HepG2 (cell line): ENCODE results near the gene RTP3. TPM values are rescaled to one million over a fixed set of nuclear protein-coding genes. Genes with fewer than 3 reads are reported as not detected.

Experiments used
- ATAC-seq: fragments of 200-7000 bp; cut with Tn5 transposase; 3 replicates; pipeline ENCODE4 v1.9.1; 2020; ENCODE audit warnings: mild to moderate bottlenecking, moderate library complexity
- BruUV-seq: library from RNA; stranded (reverse); fragments of 400-500 nt; replicated peaks from 2 replicates; lab custom pipeline; 2021; lab: Mats Ljungman, UMichigan
- CTCF ChIA-PET: fragments of 300-600 bp; formaldehyde crosslinking; extraction: SDS; loops from one replicate; lab custom pipeline; 2021; ENCODE audit warnings: low total read pairs, inconsistent platforms, low intra/inter-chr PET ratio; lab: Yijun Ruan, JAX
- POLR2A ChIA-PET: fragments of 350-600 bp; sonication (Branson Sonifier 250); formaldehyde crosslinking; loops from one replicate; lab custom pipeline; 2020; ENCODE audit warnings: antibody characterized with exemption, inconsistent platforms; lab: Yijun Ruan, JAX
- DNase-seq: peaks from one replicate; pipeline ENCODE4 v3.0.0-alpha.2; 2015; ENCODE audit warnings: low spot score
- FAIRE-seq: peaks from 3 replicates; lab custom pipeline; 2011; peaks lifted over from hg19 to GRCh38; lab: Jason Lieb, UNC
- H2AFZ ChIP-seq: one replicate; pipeline ENCODE4 v1.6.1; 2011; ENCODE audit warnings: low read length, inconsistent platforms
- H3K27ac ChIP-seq: fragments of 300-600 bp; 3 replicates; pipeline ENCODE4 v1.8.0; 2011; ENCODE audit warnings: mixed run types, mild to moderate bottlenecking, mixed read lengths, low read length, inconsistent platforms; ENCODE audit not compliant: insufficient read depth; ENCODE audit errors: extremely low read length
- H3K27me3 ChIP-seq, 2 experiments: fragments of 200-600 bp in 1 of 2; 2 replicates in 1 of 2; 3 replicates in 1 of 2; pipeline versions ENCODE4 v1.6.0 to v1.8.0; 2011; ENCODE audit warnings: low read length in 2 of 2, mild to moderate bottlenecking in 2 of 2, moderate library complexity in 2 of 2, inconsistent platforms in 1 of 2; ENCODE audit not compliant: insufficient read depth in 2 of 2, control insufficient read depth in 1 of 2
- H3K36me3 ChIP-seq, 2 experiments: fragments of 200-600 bp in 1 of 2; replicated peaks in 1 of 2; 2 replicates in 1 of 2; 3 replicates in 1 of 2; pipeline versions ENCODE4 v1.5.1 to v1.8.0; 2011; ENCODE audit warnings: low read length in 2 of 2, inconsistent platforms in 1 of 2; ENCODE audit not compliant: insufficient read depth in 2 of 2, control insufficient read depth in 1 of 2
- H3K4me1 ChIP-seq: 2 replicates; pipeline ENCODE4 v1.5.1; 2012; ENCODE audit warnings: low read length, inconsistent platforms; ENCODE audit not compliant: insufficient read depth
- H3K4me2 ChIP-seq: 2 replicates; pipeline ENCODE4 v1.6.0; 2011; ENCODE audit warnings: low read depth, low read length, inconsistent platforms
- H3K4me3 ChIP-seq, 3 experiments: fragments of 200-600 bp in 1 of 3; sonication (generic), shearing (Covaris generic) in 1 of 3; replicated peaks in 1 of 3; 2 replicates each; pipeline ENCODE4 v1.5.1; 2011 to 2016; ENCODE audit warnings: low read length in 3 of 3, inconsistent platforms in 2 of 3, low read depth in 2 of 3, mild to moderate bottlenecking in 2 of 3, control low read depth in 1 of 3, mixed read lengths in 1 of 3; ENCODE audit not compliant: insufficient read depth in 1 of 3
- H3K79me2 ChIP-seq: one replicate; pipeline ENCODE4 v1.6.1; 2011; ENCODE audit warnings: low read length, inconsistent platforms; ENCODE audit not compliant: insufficient read depth
- H3K9ac ChIP-seq: 2 replicates; pipeline ENCODE4 v1.6.0; 2011; ENCODE audit warnings: mild to moderate bottlenecking, low read depth, low read length, inconsistent platforms; ENCODE audit not compliant: insufficient read depth
- H3K9me3 ChIP-seq: 2 replicates; pipeline ENCODE4 v1.5.1; 2012; ENCODE audit warnings: mild to moderate bottlenecking, low read length
- H4K20me1 ChIP-seq: 2 replicates; pipeline ENCODE4 v1.6.0; 2011; ENCODE audit warnings: inconsistent platforms, mild to moderate bottlenecking, low read length, moderate library complexity; ENCODE audit not compliant: insufficient read depth
- E2F5 ChIP-seq: sonication (generic); formaldehyde crosslinking; conservative IDR thresholded peaks from 2 replicates; pipeline ENCODE4 v1.4.0; 2020; ENCODE audit warnings: missing genetic modification reagents
- HIC2 ChIP-seq: sonication (generic); formaldehyde crosslinking; IDR thresholded peaks from 2 replicates; pipeline ENCODE4 v1.9.0; 2022; ENCODE audit warnings: low read depth, missing genetic modification reagents
- LCORL ChIP-seq, 2 experiments: fragments of 450-650 bp in 1 of 2; sonication (generic) in 1 of 2; formaldehyde crosslinking in 1 of 2; IDR thresholded peaks; 2 replicates each; pipeline versions ENCODE4 v1.5.0 to v1.6.1; 2017 to 2020; ENCODE audit warnings: antibody characterized with exemption in 1 of 2, missing genetic modification reagents in 1 of 2
- NCOR1 ChIP-seq: fragments of 200-600 bp; sonication (generic); IDR thresholded peaks from 2 replicates; pipeline ENCODE4 v1.7.0; 2017; ENCODE audit warnings: antibody characterized with exemption, low read length, borderline replicate concordance
- RNF2 ChIP-seq: fragments of 450-650 bp; conservative IDR thresholded peaks from 2 replicates; pipeline ENCODE4 v1.6.1; 2016; ENCODE audit warnings: low read depth
- SETDB1 ChIP-seq: sonication (generic); formaldehyde crosslinking; IDR thresholded peaks from 2 replicates; pipeline ENCODE4 v1.5.1; 2020; ENCODE audit warnings: missing genetic modification reagents, mild to moderate bottlenecking, borderline replicate concordance
- SOX5 ChIP-seq: IDR thresholded peaks from 2 replicates; pipeline ENCODE4 v1.6.1; 2016; ENCODE audit warnings: borderline replicate concordance
- SUZ12 ChIP-seq: fragments of 150-350 bp; IDR thresholded peaks from 2 replicates; pipeline ENCODE4 v1.6.1; 2014; ENCODE audit warnings: low read depth, low read length
- TFDP2 ChIP-seq: sonication (generic); formaldehyde crosslinking; IDR thresholded peaks from 2 replicates; pipeline ENCODE4 v1.4.0; 2020; ENCODE audit warnings: missing genetic modification reagents
- THAP8 ChIP-seq: sonication (generic); formaldehyde crosslinking; IDR thresholded peaks from 2 replicates; pipeline ENCODE4 v1.5.1; 2020; ENCODE audit warnings: missing genetic modification reagents, mild to moderate bottlenecking, borderline replicate concordance
- TOPORS ChIP-seq: sonication (generic); formaldehyde crosslinking; IDR thresholded peaks from 2 replicates; pipeline ENCODE4 v1.8.0; 2023; ENCODE audit warnings: mild to moderate bottlenecking, missing genetic modification reagents
- ZBTB44 ChIP-seq: sonication (generic); formaldehyde crosslinking; IDR thresholded peaks from 2 replicates; pipeline ENCODE4 v1.4.0; 2020; ENCODE audit warnings: missing genetic modification reagents
- ZNF234 ChIP-seq: sonication (generic); formaldehyde crosslinking; conservative IDR thresholded peaks from 2 replicates; pipeline ENCODE4 v1.5.1; 2020; ENCODE audit warnings: mild to moderate bottlenecking, missing genetic modification reagents
- ZNF414 ChIP-seq: sonication (generic); formaldehyde crosslinking; IDR thresholded peaks from 2 replicates; pipeline ENCODE4 v1.5.0; 2020; ENCODE audit warnings: missing genetic modification reagents
- ZNF775 ChIP-seq: sonication (generic); formaldehyde crosslinking; IDR thresholded peaks from 2 replicates; pipeline ENCODE4 v1.4.0; 2020; ENCODE audit warnings: missing genetic modification reagents, mild to moderate bottlenecking, moderate library complexity, borderline replicate concordance
- ZSCAN21 ChIP-seq: sonication (generic); formaldehyde crosslinking; IDR thresholded peaks from 2 replicates; pipeline ENCODE4 v1.8.0; 2022; ENCODE audit warnings: mild to moderate bottlenecking, missing genetic modification reagents, moderate library complexity, borderline replicate concordance
- WGBS: methylation state at CpG from one replicate; pipeline ENCODE4 v1.1.6; 2017; ENCODE audit warnings: low lambda C conversion rate; 5-methylcytosine and 5-hydroxymethylcytosine counted together
- in situ Hi-C: cut with HindIII; loops from 2 replicates; pipeline ENCODE4 v1.10.0; 2017; ENCODE audit warnings: low pct_unique_long_range_greater_than_20kb; ENCODE audit not compliant: extremely low pct_ligation_motif_present
- intact Hi-C: fragments of 100-400 bp; cut with micrococcal nuclease; formaldehyde crosslinking; loops from one replicate; pipeline ENCODE4 v1.10.0; 2022; ENCODE audit not compliant: unreplicated experiment
- polyA plus RNA-seq, 8 experiments: library from polyadenylated mRNA; depleted of rRNA in 3 of 8; stranded (reverse) in 7 of 8; unstranded in 1 of 8; fragments of >200 nt; fragmentation: Illumina TruSeq in 4 of 8; extraction: Trizol in 4 of 8; gene quantifications; 2 replicates each; pipeline versions ENCODE4 v1.2.1 to v1.2.3, GENCODE V29; 2011 to 2016; ENCODE audit warnings: low read depth in 4 of 8, missing spikeins in 1 of 8, mixed read lengths in 1 of 8; ENCODE audit not compliant: insufficient read depth in 1 of 8
- total RNA-seq, 5 experiments: library from RNA; depleted of rRNA; stranded (reverse); fragments of >200 nt; fragmentation: Illumina TruSeq; extraction: Trizol; gene quantifications; 2 replicates each; pipeline ENCODE4 v1.2.3, GENCODE V29; 2016; ENCODE audit warnings: low read depth in 1 of 5

RTP3 gene
- total and polyA plus RNA-seq, 2 of the 13 experiments (the other 11 are each of a cell fraction or from before 2014, with no cell fraction given), result 0.09 TPM; not detected in 1

GRCh38 chr3:46479696-46480095 lies 18.1 kb upstream of the RTP3 start:
- peaks cover under 1% of the 10 kb centered on the region; the same call in 1 of the 2 replicates for H3K4me1 ChIP-seq
- ATAC-seq, result no peak
- H2AFZ ChIP-seq, result no peak overlapping the region
- no TSS peak for BruUV-seq
- 41% methylated on average over 5 of the region's 5 CpGs for WGBS
- H4K20me1 ChIP-seq, result no peaks in the 10 kb centered on the region
- no peak for FAIRE-seq
- H3K36me3 ChIP-seq, result no peaks in the 10 kb centered on the region
- in situ Hi-C loops, result loop anchor here (10.0 kb wide), 1 partner anchor 185 kb away; no protein-coding TSS in a partner anchor
- POLR2A ChIA-PET, result no interaction called here
- no peak overlapping the region for H3K27ac ChIP-seq
- H3K27me3 ChIP-seq, result peaks cover 0 to 3% of the 10 kb centered on the region in 2 experiments; a peak in 1 of 5 replicates
- TF ChIP-seq E2F5 (CRISPR knock-in tag) (no peak), LCORL (IDR thresholded peaks at IDR 0.05) (no peak), LCORL (CRISPR knock-in tag; IDR thresholded peaks at IDR 0.05) (no peak), ZNF414 (CRISPR knock-in tag) (no peak), SOX5 (CRISPR knock-in tag) (no peak), SUZ12 (no peak), NCOR1 (no peak), ZSCAN21 (CRISPR knock-in tag) (no peak), ZNF775 (CRISPR knock-in tag) (no peak), TOPORS (no peak), HIC2 (CRISPR knock-in tag) (no peak), SETDB1 (no peak), THAP8 (CRISPR knock-in tag) (no peak), ZBTB44 (CRISPR knock-in tag) (no peak), ZNF234 (CRISPR knock-in tag) (no peak), RNF2 (no peak), TFDP2 (no peak)
- H3K9me3 ChIP-seq, result no peaks in the 10 kb centered on the region
- H3K4me2 ChIP-seq, result no peak overlapping the region
- CTCF ChIA-PET, result no interaction called here
- no peak overlapping the region for H3K9ac ChIP-seq
- no peak overlapping the region for H3K4me3 ChIP-seq
- no peak for DNase-seq
- intact Hi-C loops, result no loop called here
- no peaks in the 10 kb centered on the region for H3K79me2 ChIP-seq
